HG03439 (cell line): ENCODE measurements around the gene CTAGE15.
"Not testable (repeated sequence)": the region's sequence is repeated elsewhere in the genome, so short reads cannot be mapped to it uniquely, and the experiment has no call there.

ENCODE experiments used
- ATAC-seq: cut with Tn5 transposase; IDR thresholded peaks from one replicate; pipeline ENCODE4 v1.9.1; 2021; ENCODE audit warnings: mild to moderate bottlenecking, moderate library complexity; ENCODE audit not compliant: unreplicated experiment

CTAGE15 gene, protein sequence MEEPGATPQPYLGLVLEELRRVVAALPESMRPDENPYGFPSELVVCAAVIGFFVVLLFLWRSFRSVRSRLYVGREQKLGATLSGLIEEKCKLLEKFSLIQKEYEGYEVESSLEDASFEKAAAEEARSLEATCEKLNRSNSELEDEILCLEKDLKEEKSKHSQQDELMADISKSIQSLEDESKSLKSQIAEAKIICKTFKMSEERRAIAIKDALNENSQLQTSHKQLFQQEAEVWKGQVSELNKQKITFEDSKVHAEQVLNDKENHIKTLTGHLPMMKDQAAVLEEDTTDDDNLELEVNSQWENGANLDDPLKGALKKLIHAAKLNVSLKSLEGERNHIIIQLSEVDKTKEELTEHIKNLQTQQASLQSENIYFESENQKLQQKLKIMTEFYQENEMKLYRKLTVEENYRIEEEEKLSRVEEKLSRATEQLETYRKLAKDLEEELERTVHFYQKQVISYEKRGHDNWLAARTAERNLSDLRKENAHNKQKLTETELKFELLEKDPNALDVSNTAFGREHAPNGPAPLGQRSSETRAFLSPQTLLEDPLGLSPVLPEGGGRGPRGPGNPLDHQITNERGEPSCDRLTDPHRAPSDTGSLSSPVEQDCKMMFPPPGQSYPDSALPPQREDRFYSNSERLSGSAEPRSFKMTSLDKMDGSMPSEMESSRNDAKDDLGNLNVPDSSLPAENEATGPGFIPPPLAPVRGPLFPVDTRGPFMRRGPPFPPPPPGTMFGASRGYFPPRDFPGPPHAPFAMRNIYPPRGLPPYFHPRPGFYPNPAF

GRCh38 chr7:143571501-143571900 lies at the start of gene CTAGE15:
Gene CTAGE15, plus strand, starts transcription at chr7:143571801. Its CDS starts 17 bp downstream, at chr7:143571818.
- not testable (repeated sequence) for ATAC-seq

GRCh38 chr7:143522309-143522916 lies 49.2 kb upstream of the CTAGE15 start:
- ATAC-seq = not testable (repeated sequence)

DNA sequence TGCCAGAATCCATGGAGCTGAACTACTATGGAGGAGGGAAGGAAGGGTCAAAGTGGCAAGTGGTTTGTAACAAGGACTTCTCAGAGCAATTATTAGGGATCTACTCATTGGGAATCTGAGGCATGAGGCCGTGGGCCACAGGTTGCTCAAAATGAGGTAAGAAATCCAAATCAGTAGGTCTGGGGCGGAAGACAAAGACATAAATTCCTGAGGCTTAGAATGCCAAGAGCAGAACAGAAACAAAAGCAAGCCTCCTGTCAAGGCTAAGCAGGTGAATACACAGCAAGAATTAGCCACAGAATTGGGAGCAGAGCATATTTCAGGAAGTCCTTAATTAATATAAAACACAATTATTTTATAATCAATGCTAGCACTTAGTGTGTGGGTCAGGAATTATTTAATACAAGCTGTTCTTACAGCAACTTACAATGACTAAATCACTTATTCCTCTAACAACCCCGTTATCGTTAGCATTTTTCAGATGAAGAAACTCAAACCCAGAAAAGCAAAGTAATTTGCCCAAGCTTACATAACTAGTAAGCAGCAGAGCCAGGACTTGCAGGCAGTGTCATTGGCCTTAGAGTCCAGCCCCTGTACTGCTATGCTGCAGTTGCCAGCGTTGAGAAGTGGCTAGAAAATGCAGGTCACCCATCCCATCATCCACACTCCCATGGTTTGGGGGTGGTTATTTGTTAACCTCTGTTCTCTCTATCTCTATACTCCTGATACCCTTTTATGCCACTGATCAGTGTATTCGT lies 40.3 kb upstream of the CTAGE15 start:
- ATAC-seq = not testable (repeated sequence)

DNA sequence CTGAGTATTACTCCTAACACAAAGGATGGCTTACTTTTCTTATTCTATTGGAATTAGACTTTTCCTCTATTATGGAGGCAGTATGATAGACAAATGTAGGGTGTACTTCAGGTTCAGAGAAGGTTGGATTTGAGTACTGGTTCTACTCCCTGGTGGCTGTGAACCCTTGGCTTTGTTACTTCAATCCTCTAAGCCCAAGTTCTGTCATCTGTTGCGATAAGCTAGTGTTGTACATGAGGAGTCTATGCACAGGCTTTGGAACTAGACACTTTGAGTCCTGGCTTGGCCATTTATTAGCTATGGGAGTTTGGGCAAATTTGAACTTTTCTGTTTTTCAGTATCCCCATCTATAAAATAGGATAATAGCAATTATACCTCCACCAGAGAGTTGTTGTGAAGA lies 39.7 kb upstream of the CTAGE15 start:
- not testable (repeated sequence) for ATAC-seq

- ATAC-seq = not testable (repeated sequence)
These were observed 38.3 kb upstream of the CTAGE15 start for GRCh38 chr7:143533213-143533839.

- not testable (repeated sequence) for ATAC-seq
These were observed 35.2 kb upstream of the CTAGE15 start for GRCh38 chr7:143536443-143536842.

GRCh38 chr7:143543288-143544038 lies 28.1 kb upstream of the CTAGE15 start:
- ATAC-seq = not testable (repeated sequence)

DNA sequence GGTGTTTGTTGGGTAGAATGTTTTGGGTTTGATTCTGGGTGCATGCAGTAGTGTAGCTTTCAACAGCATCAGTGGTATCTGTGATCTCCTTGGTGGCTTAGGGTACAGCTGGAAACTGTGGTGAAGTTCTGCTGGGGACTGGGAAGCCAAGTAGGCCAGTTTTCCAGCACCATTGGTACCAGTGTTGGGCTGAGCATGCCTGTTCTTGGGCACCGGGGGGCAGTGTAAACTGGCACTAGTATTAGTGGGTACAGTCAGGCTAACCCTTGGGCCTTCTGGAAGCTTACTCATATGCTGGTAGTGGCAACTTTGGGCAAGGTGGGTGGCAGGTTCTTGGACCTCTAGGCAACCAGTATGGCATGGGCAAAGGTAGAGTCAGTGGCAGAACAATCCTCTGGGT lies 15.6 kb upstream of the CTAGE15 start:
- ATAC-seq = not testable (repeated sequence)

DNA sequence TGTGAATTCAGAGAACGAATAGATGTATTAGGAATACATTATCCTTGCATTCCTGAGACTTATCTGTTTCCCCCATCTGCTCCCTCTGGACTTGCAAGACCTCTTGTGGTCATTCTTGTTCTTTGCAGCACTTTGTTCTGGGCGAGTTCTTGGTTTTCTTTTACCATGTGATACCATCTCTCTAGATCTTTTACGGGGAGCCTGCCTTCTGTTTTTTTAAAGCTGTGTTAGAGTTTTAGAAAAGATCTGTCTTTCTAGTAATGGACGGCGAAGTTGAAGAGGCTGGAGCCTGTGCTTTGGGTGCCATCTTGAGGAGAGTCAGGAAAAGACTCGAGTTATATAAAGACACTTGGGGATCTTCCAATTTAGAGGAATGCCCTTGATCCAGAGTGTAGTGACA lies 8.3 kb upstream of the CTAGE15 start:
- ATAC-seq = not testable (repeated sequence)

- ATAC-seq = not testable (repeated sequence)
These were observed 5.6 kb upstream of the CTAGE15 start for GRCh38 chr7:143566001-143566400.

- ATAC-seq = not testable (repeated sequence)
These were observed 16.6 kb downstream of the CTAGE15 start for GRCh38 chr7:143588183-143588582.

DNA sequence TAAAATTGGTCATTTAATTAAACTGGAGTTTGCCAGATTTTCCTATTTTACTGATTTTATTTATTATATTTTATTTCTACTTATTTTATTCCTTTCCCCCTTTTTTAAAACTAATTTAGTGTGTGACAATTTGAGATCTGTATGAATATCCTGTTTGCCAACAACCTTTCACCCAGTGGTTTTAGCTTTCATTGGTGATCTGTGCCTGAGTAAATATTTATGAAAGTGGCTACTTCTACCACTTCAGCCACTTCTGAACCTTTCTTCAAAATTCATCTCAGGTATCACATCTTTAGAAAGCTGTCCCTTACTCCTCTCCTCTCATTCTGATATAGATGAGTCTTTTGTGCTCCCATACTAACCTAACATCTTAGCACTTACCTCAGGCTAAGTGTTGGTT lies 18.3 kb downstream of the CTAGE15 start:
- not testable (repeated sequence) for ATAC-seq

DNA sequence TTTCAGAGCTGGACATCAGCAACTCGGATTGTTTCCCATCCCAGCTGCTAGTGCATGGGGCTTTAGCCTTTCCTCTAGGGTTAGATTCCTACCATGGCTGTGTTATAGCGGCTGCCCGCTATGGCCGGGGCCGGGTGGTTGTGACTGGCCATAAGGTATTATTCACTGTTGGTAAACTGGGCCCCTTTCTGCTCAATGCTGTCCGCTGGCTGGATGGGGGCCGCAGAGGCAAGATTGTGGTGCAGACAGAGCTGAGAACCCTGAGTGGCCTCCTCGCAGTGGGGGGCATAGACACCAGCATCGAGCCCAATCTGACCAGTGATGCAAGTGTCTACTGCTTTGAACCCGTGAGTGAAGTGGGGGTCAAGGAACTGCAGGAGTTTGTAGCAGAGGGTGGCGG lies 26.5 kb downstream of the CTAGE15 start:
- not testable (repeated sequence) for ATAC-seq

GRCh38 chr7:143603549-143603948 lies 31.9 kb downstream of the CTAGE15 start:
- not testable (repeated sequence) for ATAC-seq

DNA sequence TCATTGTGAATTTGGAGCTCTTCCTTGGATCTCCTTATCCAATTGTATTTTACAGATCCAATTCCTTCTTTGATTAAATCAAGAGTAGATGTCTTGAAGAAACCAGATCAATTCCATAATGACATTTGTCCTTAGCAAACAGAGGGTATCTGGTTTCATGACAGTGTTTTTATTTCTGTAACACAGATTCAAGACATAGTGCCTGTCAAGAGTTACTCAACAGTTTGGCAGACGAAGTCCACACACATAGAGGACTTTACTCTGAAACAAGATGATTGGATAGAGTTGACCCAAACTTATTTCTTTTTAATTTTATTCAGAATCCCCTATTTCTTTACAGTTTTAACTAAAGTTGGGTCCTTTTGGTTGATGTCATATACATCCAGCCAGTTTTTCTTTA lies 34.5 kb downstream of the CTAGE15 start:
- not testable (repeated sequence) for ATAC-seq

DNA sequence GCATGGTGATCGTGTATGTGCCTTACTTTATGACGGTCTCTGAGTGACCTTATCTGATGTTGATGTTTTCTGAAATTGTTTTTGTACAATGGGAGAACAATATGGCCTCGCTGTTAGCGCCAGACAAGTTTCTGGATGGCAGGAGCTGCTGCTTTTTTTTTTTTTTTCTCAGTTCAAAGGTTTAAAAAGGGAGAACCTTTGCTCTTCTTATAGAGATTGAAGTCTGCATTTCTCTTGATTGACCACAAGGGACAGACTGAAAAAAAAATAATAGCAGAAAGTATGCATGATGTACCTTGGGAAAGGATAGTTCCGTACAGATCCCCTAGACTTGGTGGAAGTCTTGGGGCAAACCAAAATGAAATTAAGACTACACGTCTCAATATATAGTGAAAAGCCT lies 43.9 kb downstream of the CTAGE15 start:
- not testable (repeated sequence) for ATAC-seq

DNA sequence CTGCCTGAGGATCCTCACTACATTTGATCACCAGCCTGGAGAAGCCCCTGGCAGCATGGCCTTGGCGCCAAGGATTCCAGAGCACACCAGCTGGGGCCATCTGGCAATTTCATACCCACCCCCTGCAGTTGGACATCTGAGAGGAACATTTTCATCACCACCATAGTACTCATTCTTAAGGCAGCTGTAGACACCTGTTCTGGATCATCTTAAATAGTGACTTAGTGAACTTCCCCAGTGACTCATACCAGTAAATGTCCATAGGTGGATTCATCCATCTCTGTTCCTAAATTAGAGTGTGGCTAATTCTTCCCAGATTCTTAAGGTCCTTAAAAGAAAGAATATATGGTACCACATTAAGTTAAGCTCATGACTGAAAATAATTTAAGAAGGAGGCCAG lies 45.6 kb downstream of the CTAGE15 start:
- ATAC-seq = not testable (repeated sequence)

DNA sequence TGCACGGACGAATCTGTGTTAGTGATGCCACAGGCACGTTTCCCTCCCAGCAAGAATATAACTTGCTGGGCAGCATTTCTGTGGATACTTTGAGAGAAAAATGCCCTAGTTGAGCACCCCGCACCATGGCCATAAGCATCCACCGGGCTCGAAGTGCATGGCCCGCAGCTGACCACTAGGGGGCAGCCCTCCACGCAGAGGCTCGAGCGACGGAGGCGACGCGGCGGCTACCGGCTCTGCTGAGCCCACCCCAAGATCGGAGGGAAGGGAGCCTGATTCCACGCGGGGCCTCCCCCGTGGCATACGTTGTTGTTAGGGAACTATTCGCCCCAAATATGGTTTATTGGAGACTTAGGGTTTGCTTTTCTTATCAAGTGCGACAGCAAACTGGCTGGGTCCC lies 48.5 kb downstream of the CTAGE15 start:
- peak; percentile 19 for ATAC-seq

DNA sequence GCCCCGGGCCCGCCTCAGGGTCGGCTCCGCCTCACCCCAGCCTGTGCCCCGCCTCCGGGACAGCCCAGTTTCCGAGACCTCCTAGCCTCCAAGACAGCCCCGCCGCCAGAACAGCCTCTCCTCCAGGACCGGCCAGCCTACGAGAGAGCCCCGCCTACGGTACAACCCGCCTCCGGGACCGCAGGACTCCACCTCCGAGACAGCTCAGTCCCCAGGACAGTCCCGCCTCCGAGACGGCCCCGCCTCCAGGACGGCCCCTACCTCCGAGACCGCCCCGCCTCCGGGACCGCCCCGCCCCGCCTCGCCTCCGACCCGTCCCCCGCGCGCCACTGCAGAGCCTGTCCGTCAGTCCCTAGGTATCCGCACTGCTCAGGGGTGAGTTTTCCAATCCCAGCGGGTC lies 49.0 kb downstream of the CTAGE15 start, which contains the start of gene TCAF2:
Gene TCAF2, plus strand, starts transcription at position 329 of the 400 bp plus-strand sequence.
- ATAC-seq = peak; percentile 90
